ENCODE results near the gene METTL16.
"Not testable (repeated sequence)": the region's sequence is repeated elsewhere in the genome, so short reads cannot be mapped to it uniquely, and the experiment has no call there.

METTL16 gene

GRCh38 chr17:2502871-2503580, 8.7 kb downstream of the METTL16 start:
- no peak for DNase-seq

- DNase-seq = no peak
Observed at GRCh38 chr17:2500446-2500845, 11.2 kb downstream of the METTL16 start.

GRCh38 chr17:2489286-2489685, 22.4 kb downstream of the METTL16 start:
- DNase-seq = not testable (repeated sequence)

GRCh38 chr17:2487306-2487705, 24.4 kb downstream of the METTL16 start:
- peak in 1 of 56 donors; percentile 1 for DNase-seq

- DNase-seq = not testable (repeated sequence)
Observed at GRCh38 chr17:2486709-2487108, 25.0 kb downstream of the METTL16 start.

- no peak for DNase-seq
Observed at GRCh38 chr17:2485970-2486369, 25.7 kb downstream of the METTL16 start.

- DNase-seq = no peak
Observed at GRCh38 chr17:2485543-2485942, 26.1 kb downstream of the METTL16 start.

GRCh38 chr17:2484876-2485275, 26.8 kb downstream of the METTL16 start:
- no peak for DNase-seq

GRCh38 chr17:2483084-2483483, 28.6 kb downstream of the METTL16 start:
- no peak for DNase-seq

- DNase-seq = no peak
Observed at GRCh38 chr17:2482218-2482617, 29.5 kb downstream of the METTL16 start.

- DNase-seq = no peak
Observed at GRCh38 chr17:2481760-2482159, 29.9 kb downstream of the METTL16 start.

GRCh38 chr17:2478458-2478857, 33.2 kb downstream of the METTL16 start:
- no peak for DNase-seq

GRCh38 chr17:2475056-2475455, 36.6 kb downstream of the METTL16 start:
- DNase-seq = no peak

- DNase-seq = no peak
Observed at GRCh38 chr17:2474371-2474770, 37.3 kb downstream of the METTL16 start.

- DNase-seq = no peak
Observed at GRCh38 chr17:2468270-2468669, 43.4 kb downstream of the METTL16 start.

- no peak for DNase-seq
Observed at GRCh38 chr17:2466931-2467330, 44.8 kb downstream of the METTL16 start.

- no peak for DNase-seq
Observed at GRCh38 chr17:2462481-2462880, 49.2 kb downstream of the METTL16 start.

GRCh38 chr17:2459917-2460271, 51.8 kb downstream of the METTL16 start:
- DNase-seq = no peak

- no peak for DNase-seq
Observed at GRCh38 chr17:2457913-2458312, 53.8 kb downstream of the METTL16 start.

GRCh38 chr17:2456475-2456874, 55.2 kb downstream of the METTL16 start:
- DNase-seq = no peak

- no peak for DNase-seq
Observed at GRCh38 chr17:2455956-2456355, 55.7 kb downstream of the METTL16 start.

GRCh38 chr17:2453866-2454265, 57.8 kb downstream of the METTL16 start:
- DNase-seq = no peak

- no peak for DNase-seq
Observed at GRCh38 chr17:2453325-2453724, 58.4 kb downstream of the METTL16 start.

- no peak for DNase-seq
Observed at GRCh38 chr17:2452216-2452750, 59.4 kb downstream of the METTL16 start.
